HepG2 (cell line): Measurements from ENCODE around the gene FAM131C. TPM values are rescaled to one million over a fixed set of nuclear protein-coding genes. Genes with fewer than 3 reads are reported as not detected.

ENCODE experiments used
- AGO2 ChIP-seq: fragments of 200-400 bp; formaldehyde crosslinking; optimal IDR thresholded peaks from 2 replicates; pipeline ENCODE3; 2017; ENCODE audit warnings: mild to moderate bottlenecking, low read depth, low read length, moderate library complexity
- MED13 ChIP-seq: sonication (generic); formaldehyde crosslinking; IDR thresholded peaks from 2 replicates; pipeline ENCODE4 v1.5.0; 2020; ENCODE audit warnings: missing genetic modification reagents
- NRL ChIP-seq: sonication (generic); formaldehyde crosslinking; IDR thresholded peaks from 2 replicates; pipeline ENCODE4 v1.5.0; 2020; ENCODE audit warnings: missing genetic modification reagents, mild to moderate bottlenecking, moderate library complexity, borderline replicate concordance
- SMAD9 ChIP-seq: sonication (generic); formaldehyde crosslinking; IDR thresholded peaks from 2 replicates; pipeline ENCODE4 v1.5.1; 2020; ENCODE audit warnings: mild to moderate bottlenecking, missing genetic modification reagents
- U2AF1 ChIP-seq: fragments of 200-400 bp; formaldehyde crosslinking; optimal IDR thresholded peaks from 2 replicates; pipeline ENCODE3; 2017; ENCODE audit warnings: mild to moderate bottlenecking, low read depth, low read length
- ZNF256 ChIP-seq: sonication (generic); formaldehyde crosslinking; conservative IDR thresholded peaks from 2 replicates; pipeline ENCODE4 v1.4.0; 2020; ENCODE audit warnings: missing genetic modification reagents
- ZNF343 ChIP-seq: sonication (generic); formaldehyde crosslinking; IDR thresholded peaks from 2 replicates; pipeline ENCODE4 v1.4.0; 2020; ENCODE audit warnings: mild to moderate bottlenecking, missing genetic modification reagents
- ZSCAN21 ChIP-seq: sonication (generic); formaldehyde crosslinking; IDR thresholded peaks from 2 replicates; pipeline ENCODE4 v1.8.0; 2022; ENCODE audit warnings: mild to moderate bottlenecking, missing genetic modification reagents, moderate library complexity, borderline replicate concordance
- ZSCAN25 ChIP-seq: sonication (generic); formaldehyde crosslinking; IDR thresholded peaks from 2 replicates; pipeline ENCODE4 v1.8.0; 2022; ENCODE audit warnings: mild to moderate bottlenecking, missing genetic modification reagents
- polyA plus RNA-seq, 8 experiments: library from polyadenylated mRNA; depleted of rRNA in 3 of 8; stranded (reverse) in 7 of 8; unstranded in 1 of 8; fragments of >200 nt; fragmentation: Illumina TruSeq in 4 of 8; extraction: Trizol in 4 of 8; gene quantifications; 2 replicates each; pipeline versions ENCODE4 v1.2.1 to v1.2.3, GENCODE V29; 2011 to 2016; ENCODE audit warnings: low read depth in 4 of 8, missing spikeins in 1 of 8, mixed read lengths in 1 of 8; ENCODE audit not compliant: insufficient read depth in 1 of 8
- total RNA-seq, 5 experiments: library from RNA; depleted of rRNA; stranded (reverse); fragments of >200 nt; fragmentation: Illumina TruSeq; extraction: Trizol; gene quantifications; 2 replicates each; pipeline ENCODE4 v1.2.3, GENCODE V29; 2016; ENCODE audit warnings: low read depth in 1 of 5
- TF ChIP-seq, protein P1 (sequence below): sonication (generic); formaldehyde crosslinking; IDR thresholded peaks from 2 replicates; pipeline ENCODE4 v1.4.0; 2020; ENCODE audit warnings: mild to moderate bottlenecking, missing genetic modification reagents, borderline replicate concordance
- TF ChIP-seq, protein P2 (sequence below): sonication (generic); formaldehyde crosslinking; IDR thresholded peaks from 2 replicates; pipeline ENCODE4 v1.5.0; 2020; ENCODE audit warnings: mild to moderate bottlenecking, missing genetic modification reagents
- TF ChIP-seq, protein P3 (sequence below), 2 experiments: sonication (generic) in 1 of 2; formaldehyde crosslinking in 1 of 2; IDR thresholded peaks; 2 replicates each; pipeline versions ENCODE4 v1.4.0 to v1.6.1; 2018 to 2020; ENCODE audit warnings: missing genetic modification reagents in 2 of 2, borderline replicate concordance in 1 of 2, low read depth in 1 of 2, mild to moderate bottlenecking in 1 of 2, missing biosample characterization in 1 of 2
- TF ChIP-seq, protein P4 (sequence below): sonication (generic); formaldehyde crosslinking; IDR thresholded peaks from 2 replicates; pipeline ENCODE4 v1.4.0; 2020; ENCODE audit warnings: mild to moderate bottlenecking, missing genetic modification reagents
- TF ChIP-seq, protein P5 (sequence below): sonication (generic); formaldehyde crosslinking; IDR thresholded peaks from 2 replicates; pipeline ENCODE4 v1.5.1; 2020; ENCODE audit warnings: missing genetic modification reagents, mild to moderate bottlenecking, borderline replicate concordance
- TF ChIP-seq, protein P6 (sequence below): sonication (generic); formaldehyde crosslinking; IDR thresholded peaks from 2 replicates; pipeline ENCODE4 v1.9.0; 2021; ENCODE audit warnings: missing genetic modification reagents, borderline replicate concordance

The FAM131C gene
- total and polyA plus RNA-seq, 2 of the 13 experiments (the other 11 are each of a cell fraction or from before 2014, with no cell fraction given): 0.07 TPM; not detected in 1

DNA sequence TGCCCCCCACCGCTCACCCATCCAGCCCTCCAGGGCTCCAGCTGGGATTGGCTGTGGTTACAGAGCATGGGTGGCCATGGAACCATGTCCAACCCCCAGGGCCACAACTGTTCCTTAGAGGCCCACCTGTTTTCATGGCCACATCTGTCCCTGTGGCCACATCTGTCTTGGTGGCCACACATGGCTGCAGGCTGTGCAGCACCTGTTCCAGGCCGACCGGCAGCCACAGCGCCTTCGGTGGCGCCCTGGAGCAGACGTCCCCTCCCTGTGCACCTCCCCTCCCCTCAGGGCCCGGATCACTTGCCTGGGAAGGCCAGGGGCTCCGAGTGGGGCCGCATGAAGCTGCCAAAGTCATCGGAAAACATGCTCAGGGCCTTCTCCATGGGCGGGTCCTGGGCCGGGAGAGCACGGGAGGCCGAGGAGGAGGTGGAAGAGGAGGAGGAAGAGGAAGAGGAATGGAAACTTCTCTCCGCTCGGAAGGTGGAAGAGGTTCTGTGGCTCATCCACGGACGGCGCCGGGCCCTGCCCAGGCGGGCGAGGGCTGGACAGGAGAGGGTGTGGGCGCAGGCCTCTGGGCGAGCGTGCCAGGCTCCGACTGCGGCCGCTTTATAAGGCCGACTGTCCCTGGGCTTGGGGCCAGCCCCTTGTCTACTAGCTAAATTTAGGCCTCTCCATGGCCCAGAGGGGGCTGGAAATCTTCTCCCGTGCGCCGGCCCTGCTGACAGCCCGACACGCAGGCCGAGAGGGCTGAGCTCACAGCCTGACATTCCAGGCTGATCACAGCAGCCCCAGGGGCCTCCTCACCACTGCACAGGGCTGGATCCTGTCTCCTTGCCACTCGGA, 55.8 kb downstream of the FAM131C start, which contains the start of gene HSPB7 (continued):
- TF ChIP-seq ZSCAN25 (CRISPR knock-in tag) (no peak), MED13 (CRISPR knock-in tag) (peak; percentile 20; the same call in 1 of the 2 replicates), U2AF1 (no peak), ZNF343 (CRISPR knock-in tag) (no peak), NRL (CRISPR knock-in tag) (peak; percentile 39; the same call in 1 of the 2 replicates), ZSCAN21 (CRISPR knock-in tag) (no peak), SMAD9 (CRISPR knock-in tag) (no peak), AGO2 (no peak), ZNF256 (CRISPR knock-in tag) (no peak)
- TF ChIP-seq, protein P1, sequence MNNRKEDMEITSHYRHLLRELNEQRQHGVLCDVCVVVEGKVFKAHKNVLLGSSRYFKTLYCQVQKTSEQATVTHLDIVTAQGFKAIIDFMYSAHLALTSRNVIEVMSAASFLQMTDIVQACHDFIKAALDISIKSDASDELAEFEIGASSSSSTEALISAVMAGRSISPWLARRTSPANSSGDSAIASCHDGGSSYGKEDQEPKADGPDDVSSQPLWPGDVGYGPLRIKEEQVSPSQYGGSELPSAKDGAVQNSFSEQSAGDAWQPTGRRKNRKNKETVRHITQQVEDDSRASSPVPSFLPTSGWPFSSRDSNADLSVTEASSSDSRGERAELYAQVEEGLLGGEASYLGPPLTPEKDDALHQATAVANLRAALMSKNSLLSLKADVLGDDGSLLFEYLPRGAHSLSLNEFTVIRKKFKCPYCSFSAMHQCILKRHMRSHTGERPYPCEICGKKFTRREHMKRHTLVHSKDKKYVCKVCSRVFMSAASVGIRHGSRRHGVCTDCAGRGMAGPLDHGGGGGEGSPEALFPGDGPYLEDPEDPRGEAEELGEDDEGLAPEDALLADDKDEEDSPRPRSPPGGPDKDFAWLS (CRISPR knock-in tag): no peak
- TF ChIP-seq, protein P2, sequence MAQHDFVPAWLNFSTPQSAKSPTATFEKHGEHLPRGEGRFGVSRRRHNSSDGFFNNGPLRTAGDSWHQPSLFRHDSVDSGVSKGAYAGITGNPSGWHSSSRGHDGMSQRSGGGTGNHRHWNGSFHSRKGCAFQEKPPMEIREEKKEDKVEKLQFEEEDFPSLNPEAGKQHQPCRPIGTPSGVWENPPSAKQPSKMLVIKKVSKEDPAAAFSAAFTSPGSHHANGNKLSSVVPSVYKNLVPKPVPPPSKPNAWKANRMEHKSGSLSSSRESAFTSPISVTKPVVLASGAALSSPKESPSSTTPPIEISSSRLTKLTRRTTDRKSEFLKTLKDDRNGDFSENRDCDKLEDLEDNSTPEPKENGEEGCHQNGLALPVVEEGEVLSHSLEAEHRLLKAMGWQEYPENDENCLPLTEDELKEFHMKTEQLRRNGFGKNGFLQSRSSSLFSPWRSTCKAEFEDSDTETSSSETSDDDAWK (CRISPR knock-in tag): no peak
- TF ChIP-seq, protein P3, sequence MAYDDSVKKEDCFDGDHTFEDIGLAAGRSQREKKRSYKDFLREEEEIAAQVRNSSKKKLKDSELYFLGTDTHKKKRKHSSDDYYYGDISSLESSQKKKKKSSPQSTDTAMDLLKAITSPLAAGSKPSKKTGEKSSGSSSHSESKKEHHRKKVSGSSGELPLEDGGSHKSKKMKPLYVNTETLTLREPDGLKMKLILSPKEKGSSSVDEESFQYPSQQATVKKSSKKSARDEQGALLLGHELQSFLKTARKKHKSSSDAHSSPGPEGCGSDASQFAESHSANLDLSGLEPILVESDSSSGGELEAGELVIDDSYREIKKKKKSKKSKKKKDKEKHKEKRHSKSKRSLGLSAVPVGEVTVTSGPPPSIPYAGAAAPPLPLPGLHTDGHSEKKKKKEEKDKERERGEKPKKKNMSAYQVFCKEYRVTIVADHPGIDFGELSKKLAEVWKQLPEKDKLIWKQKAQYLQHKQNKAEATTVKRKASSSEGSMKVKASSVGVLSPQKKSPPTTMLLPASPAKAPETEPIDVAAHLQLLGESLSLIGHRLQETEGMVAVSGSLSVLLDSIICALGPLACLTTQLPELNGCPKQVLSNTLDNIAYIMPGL (CRISPR knock-in tag; IDR thresholded peaks at IDR 0.05; ENCODE audit: borderline replicate concordance in 1 of 2, low read depth in 1 of 2): peak in 1 of 2 experiments; percentile 53; a peak in 2 of 4 replicates
- TF ChIP-seq, protein P4, sequence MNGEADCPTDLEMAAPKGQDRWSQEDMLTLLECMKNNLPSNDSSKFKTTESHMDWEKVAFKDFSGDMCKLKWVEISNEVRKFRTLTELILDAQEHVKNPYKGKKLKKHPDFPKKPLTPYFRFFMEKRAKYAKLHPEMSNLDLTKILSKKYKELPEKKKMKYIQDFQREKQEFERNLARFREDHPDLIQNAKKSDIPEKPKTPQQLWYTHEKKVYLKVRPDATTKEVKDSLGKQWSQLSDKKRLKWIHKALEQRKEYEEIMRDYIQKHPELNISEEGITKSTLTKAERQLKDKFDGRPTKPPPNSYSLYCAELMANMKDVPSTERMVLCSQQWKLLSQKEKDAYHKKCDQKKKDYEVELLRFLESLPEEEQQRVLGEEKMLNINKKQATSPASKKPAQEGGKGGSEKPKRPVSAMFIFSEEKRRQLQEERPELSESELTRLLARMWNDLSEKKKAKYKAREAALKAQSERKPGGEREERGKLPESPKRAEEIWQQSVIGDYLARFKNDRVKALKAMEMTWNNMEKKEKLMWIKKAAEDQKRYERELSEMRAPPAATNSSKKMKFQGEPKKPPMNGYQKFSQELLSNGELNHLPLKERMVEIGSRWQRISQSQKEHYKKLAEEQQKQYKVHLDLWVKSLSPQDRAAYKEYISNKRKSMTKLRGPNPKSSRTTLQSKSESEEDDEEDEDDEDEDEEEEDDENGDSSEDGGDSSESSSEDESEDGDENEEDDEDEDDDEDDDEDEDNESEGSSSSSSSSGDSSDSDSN: peak; percentile 67; the same call in 1 of the 2 replicates
- TF ChIP-seq, protein P5, sequence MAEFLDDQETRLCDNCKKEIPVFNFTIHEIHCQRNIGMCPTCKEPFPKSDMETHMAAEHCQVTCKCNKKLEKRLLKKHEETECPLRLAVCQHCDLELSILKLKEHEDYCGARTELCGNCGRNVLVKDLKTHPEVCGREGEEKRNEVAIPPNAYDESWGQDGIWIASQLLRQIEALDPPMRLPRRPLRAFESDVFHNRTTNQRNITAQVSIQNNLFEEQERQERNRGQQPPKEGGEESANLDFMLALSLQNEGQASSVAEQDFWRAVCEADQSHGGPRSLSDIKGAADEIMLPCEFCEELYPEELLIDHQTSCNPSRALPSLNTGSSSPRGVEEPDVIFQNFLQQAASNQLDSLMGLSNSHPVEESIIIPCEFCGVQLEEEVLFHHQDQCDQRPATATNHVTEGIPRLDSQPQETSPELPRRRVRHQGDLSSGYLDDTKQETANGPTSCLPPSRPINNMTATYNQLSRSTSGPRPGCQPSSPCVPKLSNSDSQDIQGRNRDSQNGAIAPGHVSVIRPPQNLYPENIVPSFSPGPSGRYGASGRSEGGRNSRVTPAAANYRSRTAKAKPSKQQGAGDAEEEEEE (CRISPR knock-in tag): no peak
- TF ChIP-seq, protein P6, sequence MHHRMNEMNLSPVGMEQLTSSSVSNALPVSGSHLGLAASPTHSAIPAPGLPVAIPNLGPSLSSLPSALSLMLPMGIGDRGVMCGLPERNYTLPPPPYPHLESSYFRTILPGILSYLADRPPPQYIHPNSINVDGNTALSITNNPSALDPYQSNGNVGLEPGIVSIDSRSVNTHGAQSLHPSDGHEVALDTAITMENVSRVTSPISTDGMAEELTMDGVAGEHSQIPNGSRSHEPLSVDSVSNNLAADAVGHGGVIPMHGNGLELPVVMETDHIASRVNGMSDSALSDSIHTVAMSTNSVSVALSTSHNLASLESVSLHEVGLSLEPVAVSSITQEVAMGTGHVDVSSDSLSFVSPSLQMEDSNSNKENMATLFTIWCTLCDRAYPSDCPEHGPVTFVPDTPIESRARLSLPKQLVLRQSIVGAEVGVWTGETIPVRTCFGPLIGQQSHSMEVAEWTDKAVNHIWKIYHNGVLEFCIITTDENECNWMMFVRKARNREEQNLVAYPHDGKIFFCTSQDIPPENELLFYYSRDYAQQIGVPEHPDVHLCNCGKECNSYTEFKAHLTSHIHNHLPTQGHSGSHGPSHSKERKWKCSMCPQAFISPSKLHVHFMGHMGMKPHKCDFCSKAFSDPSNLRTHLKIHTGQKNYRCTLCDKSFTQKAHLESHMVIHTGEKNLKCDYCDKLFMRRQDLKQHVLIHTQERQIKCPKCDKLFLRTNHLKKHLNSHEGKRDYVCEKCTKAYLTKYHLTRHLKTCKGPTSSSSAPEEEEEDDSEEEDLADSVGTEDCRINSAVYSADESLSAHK (CRISPR knock-in tag): no peak
